HG03457 (cell line): ENCODE results near the gene ITPKB.
"Not testable (repeated sequence)": the region's sequence is repeated elsewhere in the genome, so short reads cannot be mapped to it uniquely, and the experiment has no call there.

Experiments
- ATAC-seq: cut with Tn5 transposase; IDR thresholded peaks from one replicate; pipeline ENCODE4 v1.9.1; 2021; ENCODE audit warnings: moderate number of reproducible peaks; ENCODE audit not compliant: unreplicated experiment

ITPKB gene

DNA sequence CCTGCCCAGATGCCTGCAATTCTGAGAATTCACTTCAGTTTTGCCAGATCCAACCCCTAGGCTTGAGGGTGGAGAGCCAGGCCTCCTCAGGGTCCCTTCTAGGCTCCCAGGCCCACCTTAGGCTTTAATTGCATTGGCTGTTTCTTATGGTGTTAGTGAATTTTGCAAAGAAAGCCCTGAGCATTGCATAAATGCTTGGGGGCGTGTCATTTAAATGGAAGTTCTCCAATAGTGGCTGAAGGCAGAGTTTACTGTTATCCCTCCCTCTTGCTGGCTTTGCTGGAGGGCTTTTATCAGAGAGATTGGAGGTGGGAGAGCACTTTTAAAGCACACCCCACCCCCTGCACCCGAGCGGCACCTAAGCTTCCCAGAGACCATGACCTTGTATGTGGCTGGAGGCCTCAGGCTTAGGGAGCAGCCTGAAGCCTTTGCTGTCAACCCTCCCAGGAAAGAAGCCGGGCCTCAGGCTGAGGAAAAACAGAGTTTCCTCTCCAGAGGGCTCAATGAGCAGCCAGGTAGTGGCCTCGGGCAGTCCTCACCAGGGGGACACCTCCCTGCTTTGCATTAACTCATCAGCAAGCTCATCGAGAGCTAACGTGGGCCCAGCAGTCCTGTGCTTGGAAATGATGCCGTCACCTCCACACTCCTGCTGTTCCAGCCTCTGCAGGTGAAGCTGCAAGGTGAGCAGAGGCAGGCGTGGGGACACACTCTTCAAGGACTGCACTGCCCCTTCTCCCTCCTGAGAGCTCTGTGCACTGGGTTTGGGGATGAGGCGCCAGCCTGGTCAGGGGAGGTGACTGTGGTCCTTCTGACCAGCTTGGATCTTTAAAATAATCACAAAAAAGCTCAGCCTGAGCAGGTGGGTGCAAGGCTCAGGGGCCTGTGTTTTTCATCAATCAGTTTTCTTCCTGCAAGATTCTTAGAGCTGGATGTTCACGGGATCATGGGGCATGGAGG lies 132.5 kb downstream of the ITPKB start:
- ATAC-seq = no peak

DNA sequence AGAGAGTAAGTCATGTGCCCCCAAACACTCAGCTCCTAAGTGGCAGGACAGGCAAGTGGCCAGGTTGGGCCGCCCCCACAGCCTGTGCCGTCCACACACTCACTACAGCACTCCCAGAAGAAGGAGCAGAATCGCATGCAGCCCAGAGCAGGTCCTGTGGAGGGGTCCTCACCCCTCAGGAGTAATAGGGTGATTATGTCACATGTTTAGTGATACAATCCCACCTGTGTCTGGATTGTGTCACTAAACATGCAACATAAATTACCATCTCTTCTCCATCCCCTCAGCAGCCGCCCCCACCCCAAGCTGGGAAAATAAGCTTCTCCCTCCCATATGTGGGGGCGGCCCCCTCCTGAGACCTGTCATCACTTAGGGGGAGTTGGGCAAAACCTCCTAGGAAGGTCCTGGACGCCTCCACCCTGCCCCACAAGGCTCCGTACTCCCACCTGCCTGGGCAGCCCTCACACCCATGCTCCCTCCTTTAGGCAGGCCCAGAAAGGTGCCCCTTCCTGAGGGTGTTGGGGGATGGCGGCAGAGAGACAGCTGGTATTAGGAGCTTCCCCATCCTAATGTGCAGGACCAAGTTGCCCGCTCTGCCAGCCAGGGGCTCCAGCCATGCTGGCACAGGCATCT lies 133.6 kb downstream of the ITPKB start:
- ATAC-seq = no peak

DNA sequence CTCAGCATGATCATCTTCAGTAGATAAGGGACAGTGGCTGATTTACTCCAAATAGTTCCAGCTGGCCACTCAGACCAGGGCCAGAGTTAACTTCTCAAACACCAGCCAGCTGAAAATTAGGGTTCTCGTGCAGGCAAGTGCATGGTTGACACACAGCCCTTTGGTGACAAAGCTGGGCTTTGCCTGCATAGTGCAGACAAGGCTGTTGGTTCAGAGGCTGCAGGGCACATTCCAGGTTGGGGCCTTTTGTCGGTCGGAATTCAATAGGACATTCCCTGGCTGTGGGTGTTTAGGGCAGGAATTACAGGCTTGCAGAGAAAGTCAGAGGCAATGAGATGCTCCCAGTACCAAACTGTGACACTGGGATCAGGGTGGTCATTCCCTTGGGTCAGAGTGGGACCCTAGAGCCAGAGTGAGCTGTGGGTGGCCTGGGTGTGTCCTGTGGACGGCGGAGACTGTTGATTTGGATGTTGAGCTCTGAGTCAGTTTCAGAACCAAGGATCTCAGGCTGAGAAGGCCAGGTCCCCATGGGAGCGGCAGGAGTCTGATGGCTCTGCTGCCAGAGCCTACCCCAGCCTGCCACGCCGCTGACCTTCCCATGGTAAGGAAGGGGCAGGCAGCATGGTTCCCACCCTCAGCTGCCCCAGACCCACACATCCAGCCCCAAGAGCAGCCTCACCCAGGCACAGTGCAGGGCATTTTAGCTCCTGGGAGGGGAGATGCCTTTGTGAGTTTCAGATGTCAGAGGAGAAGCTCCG lies 134.3 kb downstream of the ITPKB start:
- no peak for ATAC-seq

DNA sequence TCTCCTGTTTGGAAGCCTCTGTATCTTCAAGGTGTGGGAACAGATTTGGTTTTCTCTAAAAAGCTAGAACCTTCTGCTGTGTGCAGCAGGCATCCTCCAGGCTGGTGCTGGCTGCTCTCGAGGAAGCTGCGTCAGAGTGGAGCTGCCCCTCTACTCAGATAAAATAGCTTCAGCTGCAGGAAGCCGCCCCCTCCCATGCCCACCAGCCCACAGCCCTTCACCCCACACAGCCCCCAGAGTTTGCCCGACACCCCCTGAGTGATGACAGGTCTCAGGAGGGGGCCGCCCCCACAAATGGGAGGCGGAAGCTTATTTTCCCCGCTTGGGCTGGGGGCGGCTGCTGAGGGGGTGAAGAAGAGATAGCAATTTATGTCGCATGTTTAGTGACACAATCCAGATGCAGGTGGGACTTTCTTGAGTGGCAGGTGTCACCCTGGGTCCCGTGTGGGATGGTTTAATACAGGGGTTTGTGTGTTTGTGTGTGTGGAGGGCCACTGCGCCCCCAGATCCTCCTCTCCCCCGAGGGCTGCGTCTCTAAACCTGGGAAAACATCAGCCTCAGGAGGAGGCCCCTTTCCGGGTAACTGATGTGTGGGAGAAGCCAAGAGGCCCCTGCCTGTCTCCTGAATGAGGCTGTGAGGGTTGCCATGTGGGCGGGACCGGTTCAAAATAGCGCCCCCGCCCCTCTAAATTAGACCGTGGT lies 135.1 kb downstream of the ITPKB start:
- ATAC-seq = no peak

DNA sequence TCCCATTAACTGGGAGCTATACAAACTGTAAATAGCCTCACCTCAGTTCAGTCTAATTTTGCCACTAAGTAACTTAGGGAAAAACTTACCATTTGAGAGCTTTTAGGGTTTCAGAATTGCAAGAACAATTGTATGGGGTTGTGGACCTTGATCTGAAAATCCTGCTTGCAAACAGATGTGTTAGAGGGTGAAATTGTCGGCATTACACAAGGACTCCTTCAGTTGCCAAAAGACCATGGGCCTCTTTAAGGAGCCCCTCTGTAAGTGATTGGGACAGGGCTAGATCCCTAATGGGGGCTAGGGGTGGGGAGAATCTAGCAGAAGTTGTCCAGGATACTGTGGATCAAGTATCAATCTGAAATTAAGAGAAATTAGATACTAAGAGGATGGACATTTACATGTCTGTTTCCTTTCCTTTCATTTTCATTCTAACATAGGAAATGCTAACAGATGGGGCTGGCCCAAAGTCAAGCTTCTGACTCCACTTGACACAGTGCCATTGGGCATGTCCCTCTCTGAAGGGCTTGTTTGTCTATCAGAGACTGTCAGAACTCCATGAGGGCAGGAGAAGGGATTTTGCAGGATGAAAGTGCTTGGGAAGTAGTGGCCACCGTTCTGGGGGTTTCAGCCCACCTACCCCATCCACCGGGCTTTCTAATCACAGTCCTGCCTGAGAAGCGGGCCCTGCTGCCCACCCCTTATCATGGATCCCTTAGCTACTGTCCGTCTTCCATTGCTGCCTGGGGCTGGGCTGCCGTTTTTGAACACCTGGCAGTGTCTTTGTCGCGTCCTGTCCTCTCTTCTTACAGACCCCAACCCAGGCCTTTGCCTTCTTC lies 135.8 kb downstream of the ITPKB start:
- no peak for ATAC-seq

DNA sequence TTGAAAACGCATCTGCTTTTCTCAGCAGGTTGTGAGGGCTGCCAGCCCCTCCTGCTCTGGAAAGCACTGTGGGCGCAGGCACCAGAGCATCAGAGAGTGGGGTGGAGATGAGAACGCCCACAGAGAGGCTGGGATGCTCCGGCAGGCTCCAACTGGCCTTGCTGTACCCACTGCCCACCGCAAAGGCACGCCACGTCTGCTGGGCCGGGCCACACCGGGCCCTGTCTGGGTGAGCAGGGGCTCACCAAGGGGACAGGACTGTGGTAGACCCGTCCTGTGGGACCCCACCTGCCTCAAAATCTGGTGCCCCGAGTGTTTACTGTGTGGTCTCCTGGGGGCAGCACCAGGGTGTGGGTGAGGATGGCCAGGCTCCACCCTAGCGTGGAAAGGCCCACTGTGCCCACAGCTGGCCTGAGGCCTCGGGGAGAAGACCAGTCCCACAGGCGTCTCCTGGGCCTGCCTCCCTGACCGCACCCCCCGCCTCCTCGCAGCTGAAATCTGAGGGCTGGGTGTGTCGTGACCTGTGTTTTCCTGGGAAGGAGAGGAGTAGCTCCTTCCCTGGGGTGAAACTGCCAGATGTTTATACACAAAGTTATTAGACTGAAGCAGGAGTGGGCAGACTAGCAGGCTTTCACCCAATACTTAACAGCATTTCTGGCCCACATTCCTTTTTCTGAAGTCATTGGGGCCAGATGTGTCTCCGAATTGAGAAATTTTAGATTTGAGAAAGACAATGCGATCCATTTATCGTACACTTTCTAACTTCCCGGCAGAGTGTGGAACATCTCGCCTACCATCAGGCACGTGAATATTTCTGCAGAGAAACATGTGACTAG lies 136.7 kb downstream of the ITPKB start:
- no peak for ATAC-seq

DNA sequence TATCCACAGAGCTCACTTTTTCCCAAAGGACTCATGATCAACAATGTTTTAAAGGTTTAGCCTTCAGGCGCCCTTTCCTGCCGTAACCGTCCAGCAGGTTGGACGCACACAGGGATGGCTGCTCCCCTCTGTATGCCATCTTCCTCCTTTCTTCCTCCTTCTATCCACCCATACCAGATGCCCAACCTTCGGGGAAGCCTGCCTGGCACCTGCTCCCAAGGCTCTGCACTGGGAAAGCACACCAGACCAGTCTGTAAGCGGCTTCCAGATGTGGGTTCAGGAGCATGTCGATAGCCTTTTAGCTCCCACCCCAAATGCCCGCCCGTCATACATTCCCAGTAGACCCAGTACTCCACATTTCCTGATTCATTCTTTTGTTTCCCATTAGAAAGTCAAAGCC lies 137.6 kb downstream of the ITPKB start:
- ATAC-seq = no peak

DNA sequence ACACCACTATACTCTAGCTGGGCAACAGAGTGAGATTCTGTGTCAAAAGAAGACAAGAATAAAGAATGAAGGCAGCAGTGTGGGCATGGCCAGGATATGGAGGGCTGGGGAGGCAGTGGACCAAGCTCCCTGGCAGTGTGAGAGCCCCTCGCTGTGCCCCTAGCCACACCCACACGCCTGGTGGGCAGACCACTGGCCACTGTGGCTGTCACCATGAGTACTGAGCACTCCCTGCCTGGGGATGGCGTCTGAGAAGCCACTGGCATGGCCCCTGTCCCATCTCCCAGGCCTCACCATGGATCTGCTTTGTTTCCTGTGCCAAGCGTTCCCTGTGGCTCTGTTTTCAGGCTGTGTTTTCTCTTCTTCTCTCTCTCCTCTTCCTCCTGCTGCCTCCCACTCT lies 138.8 kb downstream of the ITPKB start:
- ATAC-seq = no peak

DNA sequence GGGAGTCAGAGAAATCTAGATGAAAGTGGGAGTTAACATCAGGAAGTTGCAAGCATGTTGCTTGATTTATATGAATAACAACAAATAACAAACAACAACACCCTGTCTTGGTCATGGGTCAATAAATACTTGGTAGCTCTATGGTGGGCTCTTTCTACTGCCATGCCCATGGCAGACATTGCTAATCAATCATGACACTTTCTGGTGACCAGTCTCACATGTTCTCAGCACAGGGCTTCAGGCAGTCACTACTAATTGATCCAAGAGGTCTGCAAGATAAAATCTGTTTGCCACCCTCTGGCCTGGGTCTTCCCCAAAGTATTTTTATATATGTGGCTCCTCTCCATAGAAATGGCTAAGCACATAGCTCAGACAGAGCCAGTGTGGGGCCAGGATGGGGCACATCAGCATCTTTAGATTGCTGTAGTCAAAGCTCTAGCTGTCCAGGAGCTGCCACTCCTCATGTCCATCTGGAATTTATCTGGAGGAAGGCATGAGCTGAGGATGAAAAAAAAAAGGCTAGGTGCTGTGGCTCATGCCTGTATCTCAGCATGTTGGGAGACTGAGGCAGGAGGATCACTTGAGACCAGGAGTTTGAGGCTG lies 139.3 kb downstream of the ITPKB start:
- ATAC-seq = no peak

DNA sequence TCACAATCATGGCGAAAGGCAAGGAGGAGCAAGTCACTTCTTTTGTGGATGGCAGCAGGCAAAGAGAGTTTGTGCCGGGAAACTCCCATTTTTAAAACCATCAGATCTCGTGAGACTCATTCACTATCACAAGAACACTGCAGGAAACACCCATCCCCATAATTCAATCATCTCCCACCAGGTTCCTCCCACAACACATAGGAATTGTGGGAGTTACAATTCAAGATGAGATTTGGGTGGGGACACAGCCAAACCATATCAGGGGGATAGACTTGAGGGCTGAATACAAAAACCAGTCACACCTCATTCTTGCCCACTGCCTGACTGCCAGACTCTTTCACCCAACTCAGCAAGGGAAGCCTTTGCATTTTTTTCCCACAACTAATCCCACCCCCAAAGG lies 140.1 kb downstream of the ITPKB start:
- ATAC-seq = not testable (repeated sequence)

DNA sequence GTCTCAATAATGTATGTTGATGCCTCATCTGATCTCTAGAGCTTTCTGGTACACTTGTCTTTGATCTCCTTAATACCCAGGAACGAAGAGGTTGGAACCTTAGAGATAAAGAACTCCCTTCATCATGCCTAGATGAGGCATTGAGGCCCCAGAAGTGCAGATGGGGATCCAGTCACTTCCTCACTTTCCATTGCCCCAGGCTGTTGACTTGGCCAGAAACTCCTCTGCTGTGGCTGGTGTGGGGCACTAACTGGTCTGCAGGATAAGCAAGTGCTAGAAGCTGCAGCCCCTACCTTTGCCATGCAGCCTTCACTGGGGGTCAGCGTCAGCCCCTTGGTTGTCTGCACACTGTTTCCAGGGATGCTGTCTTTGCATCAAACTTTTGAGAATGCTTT lies 140.6 kb downstream of the ITPKB start:
- no peak for ATAC-seq

DNA sequence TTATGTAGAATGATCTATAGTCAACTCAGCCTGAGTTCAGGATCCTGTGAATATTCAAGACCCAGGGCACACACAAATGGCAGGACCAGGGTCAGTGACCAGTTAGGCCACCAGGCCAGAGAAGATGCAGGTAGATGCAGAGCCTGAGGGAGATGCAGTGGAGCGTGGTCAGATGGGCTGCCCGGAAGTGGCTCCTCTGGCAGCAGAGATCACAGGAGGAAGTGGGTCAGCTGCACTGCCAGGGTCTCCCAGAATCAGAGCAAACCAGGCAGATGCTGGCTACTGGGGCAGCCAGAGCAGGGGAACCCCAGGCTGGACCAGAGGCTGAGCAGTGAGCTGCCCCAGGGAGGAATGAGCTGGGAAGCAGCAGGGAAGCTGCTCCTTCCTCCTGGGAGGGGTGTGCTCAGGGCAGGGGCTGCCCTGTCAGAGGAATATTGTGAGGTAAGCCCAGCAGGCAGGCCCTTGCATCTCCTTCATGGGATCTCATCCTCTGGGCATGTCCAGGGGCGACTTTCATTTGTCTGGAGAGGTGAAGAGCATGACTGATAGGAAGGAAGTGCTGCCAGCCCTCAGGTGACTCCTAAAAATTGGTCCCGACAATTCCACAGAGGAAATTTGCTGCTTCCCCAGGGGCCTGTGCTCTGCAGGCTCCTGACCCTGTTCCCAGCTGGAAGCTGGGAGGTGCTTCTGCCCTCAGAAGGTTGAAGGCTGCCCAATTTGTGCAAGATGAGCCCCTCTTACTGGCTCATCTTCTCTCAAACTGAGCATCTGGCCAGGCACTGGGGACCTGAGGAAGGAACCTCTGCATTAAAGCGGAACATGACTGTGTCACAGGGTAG lies 141.2 kb downstream of the ITPKB start:
- ATAC-seq = no peak

DNA sequence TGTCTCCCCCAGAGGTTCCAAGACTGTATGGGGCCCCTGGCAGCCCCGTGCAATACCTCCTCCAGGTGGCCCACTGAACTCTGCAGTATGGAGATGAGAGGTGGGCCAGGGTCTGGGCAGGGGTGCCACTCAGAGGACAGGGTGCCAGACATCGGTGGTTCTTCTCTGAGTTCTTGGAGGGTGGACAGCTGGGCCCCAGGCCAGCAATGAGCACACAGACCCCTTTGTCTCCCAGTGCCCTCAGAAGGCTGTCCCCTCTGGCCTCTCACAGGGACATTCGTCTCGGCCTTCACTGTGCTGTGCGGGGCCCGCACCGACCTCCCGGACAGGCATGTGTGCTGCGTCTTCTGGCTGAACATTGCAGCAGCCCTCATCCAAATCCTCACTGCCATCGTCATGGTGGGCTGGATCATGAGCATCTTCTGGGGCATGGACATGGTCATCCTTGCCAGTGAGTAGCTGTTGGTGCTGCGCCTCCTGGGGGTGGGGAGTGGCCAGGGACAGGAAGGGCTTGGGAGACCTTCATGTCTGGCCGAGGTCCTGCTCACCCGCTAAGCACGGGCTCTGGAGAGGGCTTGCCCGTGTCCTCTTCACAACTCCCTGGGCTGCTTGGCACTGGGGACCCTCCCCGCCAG lies 142.4 kb downstream of the ITPKB start:
- ATAC-seq = no peak

DNA sequence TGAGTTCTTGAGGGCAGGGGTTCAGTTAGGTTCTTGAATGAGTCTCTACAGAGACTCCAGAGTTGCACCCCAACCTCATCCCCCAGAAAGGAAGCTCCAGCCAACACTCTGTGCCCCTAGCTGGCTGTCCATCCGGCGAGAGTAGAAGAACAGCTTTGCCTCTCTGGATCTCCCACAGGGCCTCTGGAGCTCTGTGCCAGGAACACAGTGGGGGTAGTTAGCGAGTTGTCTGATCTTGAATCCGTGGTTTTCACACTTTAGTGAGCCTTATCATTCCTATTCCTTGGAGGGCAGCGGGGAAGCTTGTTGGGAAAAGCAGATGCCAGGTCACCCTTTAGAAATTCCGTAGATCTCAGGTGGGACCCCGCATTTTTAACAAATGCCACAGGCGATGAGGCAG lies 145.5 kb downstream of the ITPKB start:
- ATAC-seq = no peak

DNA sequence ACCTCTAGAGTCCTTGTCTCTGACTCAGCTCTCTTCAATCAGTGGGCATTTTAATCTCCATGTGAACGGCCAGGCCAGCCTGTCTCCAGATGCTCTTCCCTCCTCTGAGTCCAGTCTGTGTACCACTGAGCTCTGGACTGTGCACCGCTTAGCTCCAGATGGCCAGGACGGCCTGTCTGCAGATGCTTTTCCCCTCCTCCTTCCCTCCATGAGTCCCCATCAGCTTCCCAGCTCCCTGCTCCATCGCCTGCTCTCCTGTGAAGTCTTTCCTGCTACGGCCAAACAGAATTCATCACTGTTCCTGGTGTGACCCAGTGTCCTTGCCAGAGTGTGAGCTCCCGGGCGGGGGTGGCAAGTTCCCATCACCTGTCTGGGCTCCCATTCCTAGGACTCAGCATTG lies 148.5 kb downstream of the ITPKB start:
- ATAC-seq = no peak

DNA sequence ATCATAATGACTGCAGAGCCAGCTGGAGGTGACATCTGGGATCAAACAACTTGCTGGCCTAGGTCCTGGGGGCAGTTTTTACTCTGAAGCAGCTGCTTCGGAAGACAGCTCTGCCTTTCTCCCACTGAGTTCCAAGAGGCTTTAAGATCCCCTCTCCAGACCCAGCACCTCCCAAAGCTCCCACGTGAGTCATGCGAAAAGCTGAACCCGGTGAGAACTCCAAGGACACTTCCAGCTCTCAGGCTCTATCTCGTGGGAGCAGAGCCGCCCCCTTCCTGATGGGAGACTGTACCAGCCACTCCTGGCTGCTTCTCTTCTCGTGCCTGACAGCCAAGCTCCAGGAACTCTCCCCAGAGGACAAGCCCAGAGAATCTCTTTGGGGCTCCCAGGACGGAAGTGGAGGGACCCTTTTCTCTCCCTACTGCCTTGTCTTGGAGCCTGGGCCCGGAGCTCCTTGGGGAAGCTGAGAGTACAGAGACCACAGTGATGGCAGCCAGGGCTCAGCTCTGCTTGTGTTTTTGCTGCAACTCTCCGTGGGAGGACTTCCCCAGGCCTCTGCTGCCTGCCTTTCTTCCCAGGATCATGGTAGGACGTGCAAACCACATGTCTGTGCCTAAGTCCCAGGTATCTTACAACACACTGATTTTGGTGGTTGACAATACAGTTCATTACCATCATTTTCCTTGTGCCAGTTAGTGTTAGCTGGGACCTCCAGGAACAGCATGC lies 149.9 kb downstream of the ITPKB start:
- ATAC-seq = no peak

DNA sequence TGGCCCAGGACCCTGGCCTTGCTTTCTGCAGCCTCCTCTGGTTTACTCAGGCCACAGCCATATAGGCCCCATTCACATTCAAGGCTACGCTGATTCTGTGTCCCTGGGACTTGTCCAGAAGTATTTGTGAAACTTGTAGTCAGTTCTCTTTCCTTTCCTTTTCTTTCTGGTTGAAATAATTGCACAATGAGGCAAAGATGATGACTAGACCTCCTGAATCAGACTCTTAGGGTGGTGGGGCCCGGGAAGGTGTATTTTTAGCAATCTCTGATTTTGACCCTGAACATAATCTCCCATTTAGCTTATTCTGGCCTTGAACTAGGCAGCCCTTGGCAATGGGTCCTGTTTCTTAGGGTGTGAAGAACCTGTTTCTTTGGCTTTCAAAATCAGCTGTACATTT lies 150.6 kb downstream of the ITPKB start:
- ATAC-seq = no peak
